Esophagus muscularis mucosa (tissue), 4 donors: ENCODE measurements around the gene CHAD.
"Not testable (repeated sequence)": the region's sequence is repeated elsewhere in the genome, so short reads cannot be mapped to it uniquely, and the experiment has no call there.

ENCODE experiments used
- EP300 ChIP-seq: sonication (generic); formaldehyde crosslinking; IDR thresholded peaks from one replicate; pipeline ENCODE4 v1.6.1; 2017; ENCODE audit warnings: antibody characterized with exemption
- POLR2A ChIP-seq: fragments of 450-650 bp; IDR thresholded peaks from one replicate; pipeline ENCODE4 v1.6.1; 2017; ENCODE audit warnings: antibody characterized with exemption, moderate library complexity, mild to moderate bottlenecking, low read depth
- TF ChIP-seq, protein P1 (sequence below), 3 experiments: fragments of 200-600 bp in 2 of 3; fragments of 450-650 bp in 1 of 3; sonication (generic) in 2 of 3; IDR thresholded peaks; one replicate each; pipeline ENCODE4 v1.5.1; 2017 to 2019; ENCODE audit warnings: antibody characterized with exemption in 3 of 3, mild to moderate bottlenecking in 2 of 3, moderate library complexity in 1 of 3

DNA sequence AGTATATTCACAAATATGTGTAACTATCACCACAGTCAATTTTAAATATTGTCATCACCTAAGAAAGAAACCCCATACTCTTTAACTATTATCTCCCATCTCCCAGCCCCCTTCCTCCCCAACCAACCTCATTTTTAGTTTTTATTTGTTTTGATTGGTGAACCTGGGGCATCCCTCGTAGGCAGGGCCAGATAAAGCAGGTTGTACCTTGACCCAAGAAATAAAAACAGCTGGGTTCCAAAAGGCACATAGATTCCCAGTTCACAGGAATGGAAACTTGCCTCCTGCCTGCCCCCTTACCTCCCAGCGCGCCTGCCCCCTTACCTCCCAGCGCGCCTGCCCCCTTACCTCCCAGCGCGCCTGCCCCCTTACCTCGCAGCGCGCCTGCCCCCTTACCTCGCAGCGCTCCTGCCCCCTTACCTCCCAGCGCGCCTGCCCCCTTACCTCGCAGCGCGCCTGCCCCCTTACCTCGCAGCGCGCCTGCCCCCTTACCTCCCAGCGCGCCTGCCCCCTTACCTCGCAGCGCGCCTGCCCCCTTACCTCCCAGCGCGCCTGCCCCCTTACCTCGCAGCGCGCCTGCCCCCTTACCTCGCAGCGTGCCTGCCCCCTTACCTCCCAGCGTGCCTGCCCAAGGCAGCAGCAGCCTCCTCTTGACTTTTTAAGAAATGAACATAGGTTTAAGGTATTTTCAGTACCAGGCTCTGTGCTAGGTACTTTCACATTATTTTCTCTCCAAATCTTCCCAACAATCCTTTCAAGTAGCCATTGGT, 7.3 kb upstream of the CHAD start:
- TF ChIP-seq POLR2A, EP300: not testable (repeated sequence)
- TF ChIP-seq, protein P1, sequence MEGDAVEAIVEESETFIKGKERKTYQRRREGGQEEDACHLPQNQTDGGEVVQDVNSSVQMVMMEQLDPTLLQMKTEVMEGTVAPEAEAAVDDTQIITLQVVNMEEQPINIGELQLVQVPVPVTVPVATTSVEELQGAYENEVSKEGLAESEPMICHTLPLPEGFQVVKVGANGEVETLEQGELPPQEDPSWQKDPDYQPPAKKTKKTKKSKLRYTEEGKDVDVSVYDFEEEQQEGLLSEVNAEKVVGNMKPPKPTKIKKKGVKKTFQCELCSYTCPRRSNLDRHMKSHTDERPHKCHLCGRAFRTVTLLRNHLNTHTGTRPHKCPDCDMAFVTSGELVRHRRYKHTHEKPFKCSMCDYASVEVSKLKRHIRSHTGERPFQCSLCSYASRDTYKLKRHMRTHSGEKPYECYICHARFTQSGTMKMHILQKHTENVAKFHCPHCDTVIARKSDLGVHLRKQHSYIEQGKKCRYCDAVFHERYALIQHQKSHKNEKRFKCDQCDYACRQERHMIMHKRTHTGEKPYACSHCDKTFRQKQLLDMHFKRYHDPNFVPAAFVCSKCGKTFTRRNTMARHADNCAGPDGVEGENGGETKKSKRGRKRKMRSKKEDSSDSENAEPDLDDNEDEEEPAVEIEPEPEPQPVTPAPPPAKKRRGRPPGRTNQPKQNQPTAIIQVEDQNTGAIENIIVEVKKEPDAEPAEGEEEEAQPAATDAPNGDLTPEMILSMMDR (IDR thresholded peaks at IDR 0.05): not testable (repeated sequence)
